HL-60/S4 treated with retinoic acid at 250 ng/mL for 4 days and 3 days (cell line): Measurements from ENCODE around the gene WIPF1.

Experiments used
- in situ Hi-C: fragments of 300-500 bp; cut with MboI; formaldehyde crosslinking; loops from 2 replicates; pipeline ENCODE4 v1.7.0; 2022; ENCODE audit warnings: low sequenced_read_pairs

The WIPF1 gene

DNA sequence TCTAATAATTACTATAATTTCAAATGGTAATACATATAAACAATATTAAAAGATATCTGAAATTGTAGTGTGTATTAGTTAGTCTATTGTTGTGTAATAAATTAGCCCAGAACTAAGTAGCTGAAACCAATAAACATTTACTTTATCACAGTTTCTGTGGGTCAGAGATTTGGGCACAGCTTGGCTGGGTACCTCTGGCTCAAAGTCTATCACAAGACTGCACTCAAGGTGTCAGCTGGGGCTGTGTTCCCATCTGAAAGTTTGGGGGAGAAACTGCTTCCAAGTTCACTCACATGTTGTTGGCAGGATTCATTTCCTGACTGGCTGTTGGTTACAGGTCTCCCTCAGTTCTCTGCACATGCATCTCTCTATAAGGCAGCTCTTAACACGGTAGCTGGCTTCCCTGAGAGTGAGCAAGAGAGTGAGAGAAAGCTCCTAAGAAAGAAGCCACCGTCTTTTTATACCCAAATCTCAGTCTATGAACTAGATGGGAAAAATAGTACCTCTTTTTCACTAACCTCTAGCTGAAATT lies 25.6 kb upstream of the WIPF1 start:
- in situ Hi-C loops: no loop called here

GRCh38 chr2:174621323-174621722 lies 23.7 kb upstream of the WIPF1 start:
- in situ Hi-C loops: no loop called here

GRCh38 chr2:174618179-174618578 lies 20.6 kb upstream of the WIPF1 start:
- in situ Hi-C loops: no loop called here

GRCh38 chr2:174617718-174618117 lies 20.1 kb upstream of the WIPF1 start:
- in situ Hi-C loops: no loop called here

DNA sequence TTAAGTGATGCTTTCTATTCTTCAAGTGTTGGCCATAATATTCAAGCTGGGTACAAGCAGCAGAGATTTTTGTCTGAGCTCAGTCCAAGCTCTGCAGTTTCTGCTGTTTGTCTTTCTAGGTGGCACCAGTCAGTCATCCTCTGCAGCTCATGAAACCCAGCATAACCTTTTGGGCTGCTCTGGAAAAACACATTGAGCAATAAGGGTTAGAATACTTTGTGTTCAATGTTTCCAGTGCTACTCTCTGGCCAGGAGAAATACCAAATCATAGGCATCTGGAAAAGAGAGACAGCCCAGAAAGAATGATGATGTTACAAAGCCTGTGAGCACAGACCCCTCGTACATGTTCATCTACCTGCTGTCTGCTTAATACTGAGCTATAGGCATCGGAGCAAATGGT lies 19.5 kb upstream of the WIPF1 start:
- in situ Hi-C loops: no loop called here

DNA sequence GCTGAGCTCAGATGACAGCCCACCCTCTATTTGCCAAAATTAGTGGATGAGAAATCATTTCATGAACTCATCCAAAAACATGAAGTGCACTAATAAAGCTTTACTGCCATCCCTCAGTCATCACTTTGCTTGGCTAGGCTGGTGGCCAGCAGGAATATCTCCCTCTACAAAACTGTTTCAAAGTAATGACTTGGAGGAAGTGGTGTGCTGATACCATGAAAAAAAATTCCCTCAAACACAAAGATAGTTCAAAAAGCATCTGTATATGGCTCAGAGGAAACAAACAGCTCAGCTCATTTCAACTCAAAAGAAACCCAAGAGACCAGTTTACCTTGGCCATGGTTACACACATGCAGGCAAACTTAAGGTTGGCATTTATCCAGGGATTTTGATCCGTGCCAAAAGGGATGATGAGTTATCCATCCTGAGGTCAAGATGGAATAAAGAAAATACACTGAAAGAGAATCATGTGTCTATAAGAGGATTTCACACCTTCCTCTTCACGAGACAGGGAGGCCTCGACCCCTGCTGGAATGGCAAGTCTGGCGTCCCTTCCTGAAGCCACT lies 18.4 kb upstream of the WIPF1 start:
- in situ Hi-C loops: no loop called here

DNA sequence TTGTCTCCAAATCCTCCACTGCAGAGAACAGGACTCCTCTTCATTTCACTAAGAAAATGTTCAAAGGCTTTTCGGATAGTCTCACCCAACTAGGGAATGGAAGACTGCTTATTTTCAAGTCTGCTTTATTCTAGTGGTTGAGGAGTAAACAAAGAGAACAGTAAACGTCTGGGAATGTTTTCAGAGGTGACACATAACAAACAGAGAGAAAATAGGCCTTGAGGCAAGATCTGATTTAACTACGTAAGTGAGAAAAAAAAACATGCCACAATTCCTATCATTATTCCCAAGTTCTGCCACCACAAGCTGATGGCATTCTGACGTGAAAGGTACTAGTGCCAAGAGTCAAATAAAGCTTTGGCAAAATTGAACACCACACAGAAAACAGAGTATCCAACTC lies 16.7 kb upstream of the WIPF1 start:
- in situ Hi-C loops: no loop called here

DNA sequence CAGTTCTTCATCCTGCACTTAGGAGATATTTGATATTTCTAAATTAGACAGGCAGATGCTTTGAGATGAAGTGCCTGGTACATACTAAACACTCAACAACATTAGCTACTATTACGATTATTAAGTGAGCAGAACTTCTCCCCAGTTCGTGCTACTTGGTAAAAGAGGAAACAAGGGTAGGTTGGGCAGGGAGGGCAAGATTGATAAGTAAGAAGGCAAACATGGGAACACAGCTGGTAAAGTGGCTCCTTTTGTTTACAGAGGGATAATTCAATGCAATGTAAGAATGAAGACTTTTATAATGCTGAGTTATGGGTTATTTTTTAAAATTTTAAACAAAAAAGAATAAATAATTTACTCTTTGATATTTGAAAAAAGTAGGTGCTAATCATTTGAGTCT lies 15.9 kb upstream of the WIPF1 start:
- in situ Hi-C loops: no loop called here

DNA sequence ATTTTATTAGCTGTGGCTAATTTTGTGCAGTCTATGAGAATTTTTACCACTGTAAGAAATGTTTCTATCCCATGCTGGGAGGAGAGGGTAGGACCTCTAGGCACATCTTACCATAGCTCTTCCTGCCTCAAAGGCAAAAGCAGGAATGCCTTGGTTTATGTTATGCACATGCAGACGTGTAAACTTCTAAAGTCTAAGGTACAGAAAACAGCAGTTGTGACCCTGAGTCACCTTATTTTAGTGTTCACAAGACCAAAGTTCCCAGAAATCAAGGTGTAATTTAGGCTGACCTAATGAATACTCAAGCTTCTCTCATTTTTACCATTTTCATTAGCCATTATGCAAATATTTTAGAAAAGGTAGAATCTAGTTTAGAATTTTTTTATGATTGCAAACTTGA lies 15.4 kb upstream of the WIPF1 start:
- in situ Hi-C loops: no loop called here

- in situ Hi-C loops: no loop called here
Observed at GRCh38 chr2:174611854-174612253, 14.2 kb upstream of the WIPF1 start.

- in situ Hi-C loops: no loop called here
Observed at GRCh38 chr2:174611006-174611405, 13.4 kb upstream of the WIPF1 start.

GRCh38 chr2:174610243-174610995 lies 12.8 kb upstream of the WIPF1 start:
- in situ Hi-C loops: no loop called here

DNA sequence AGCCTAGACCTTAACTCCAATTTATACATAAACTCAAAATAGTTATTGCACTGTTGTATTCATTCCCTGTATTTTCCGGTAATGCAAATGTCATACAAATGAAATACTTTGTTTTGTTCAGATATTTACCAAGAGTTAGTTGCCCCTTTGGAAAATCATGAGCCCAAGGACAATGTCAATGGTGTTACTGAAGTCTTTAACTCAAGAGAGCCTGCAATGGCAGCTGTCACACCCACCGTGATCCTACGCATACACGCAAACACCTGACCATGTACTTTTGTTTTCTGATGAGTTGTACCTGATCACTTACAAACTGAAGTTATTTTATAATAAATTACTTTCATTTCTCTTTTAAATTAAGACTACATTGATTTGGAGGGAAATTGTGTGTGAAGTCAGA lies 11.7 kb upstream of the WIPF1 start:
- in situ Hi-C loops: no loop called here

DNA sequence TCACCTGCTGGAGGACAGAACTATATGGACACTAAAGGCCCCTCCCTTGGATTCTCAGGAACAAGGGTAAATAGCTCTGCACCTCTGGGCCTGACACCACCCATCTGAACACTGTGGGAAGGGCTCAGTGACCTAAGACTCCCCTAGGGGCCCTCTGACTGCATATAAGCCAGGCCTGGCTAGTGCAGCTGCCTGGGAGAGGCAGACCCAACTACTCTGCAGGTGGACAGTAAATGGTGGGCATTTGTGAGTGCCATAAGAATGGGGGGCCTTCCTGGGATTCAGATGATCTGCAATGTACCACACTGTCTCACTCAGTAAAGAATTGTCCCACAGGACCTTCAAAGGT lies 11.2 kb upstream of the WIPF1 start:
- in situ Hi-C loops: no loop called here

- in situ Hi-C loops: no loop called here
Observed at GRCh38 chr2:174607989-174608865, 10.6 kb upstream of the WIPF1 start.

DNA sequence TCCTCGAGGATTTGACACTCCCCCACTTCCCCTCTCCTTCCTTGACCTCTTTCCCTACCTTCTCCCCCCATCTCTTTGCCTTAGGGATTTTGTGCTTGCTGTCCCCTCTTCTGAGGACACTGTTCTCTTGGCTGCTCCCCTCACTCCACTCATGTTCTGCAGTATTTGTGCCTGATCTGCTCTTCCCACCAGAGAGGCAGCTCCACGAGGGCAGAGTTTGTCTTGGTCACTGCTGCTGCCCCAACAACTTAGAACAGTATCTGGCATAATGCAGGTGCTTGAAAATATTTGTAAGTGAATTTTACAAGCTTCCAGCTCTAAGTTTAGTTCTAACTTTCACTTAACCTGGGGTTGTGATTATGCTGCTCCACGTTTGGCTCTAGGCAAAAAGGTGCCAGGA lies 10.0 kb upstream of the WIPF1 start:
- in situ Hi-C loops: no loop called here

DNA sequence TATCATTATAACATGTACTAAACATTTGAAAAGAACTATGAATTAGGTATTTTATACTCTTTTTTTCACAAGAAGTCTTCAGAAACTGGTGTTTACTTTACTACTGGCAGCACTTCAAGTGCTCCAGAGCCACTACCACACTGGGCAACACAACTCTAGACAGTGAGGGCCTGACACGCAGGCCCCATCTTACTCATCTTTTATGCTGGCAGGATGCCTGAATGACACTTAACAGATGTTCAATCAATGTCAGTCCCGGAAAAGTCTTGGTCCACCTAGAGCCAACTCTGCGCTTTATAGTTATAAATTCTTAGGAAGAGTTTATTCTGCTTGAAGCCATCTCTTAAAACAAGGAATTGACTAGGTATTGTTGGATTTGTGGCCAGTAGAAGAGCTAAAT lies 8.7 kb upstream of the WIPF1 start:
- in situ Hi-C loops: no loop called here

DNA sequence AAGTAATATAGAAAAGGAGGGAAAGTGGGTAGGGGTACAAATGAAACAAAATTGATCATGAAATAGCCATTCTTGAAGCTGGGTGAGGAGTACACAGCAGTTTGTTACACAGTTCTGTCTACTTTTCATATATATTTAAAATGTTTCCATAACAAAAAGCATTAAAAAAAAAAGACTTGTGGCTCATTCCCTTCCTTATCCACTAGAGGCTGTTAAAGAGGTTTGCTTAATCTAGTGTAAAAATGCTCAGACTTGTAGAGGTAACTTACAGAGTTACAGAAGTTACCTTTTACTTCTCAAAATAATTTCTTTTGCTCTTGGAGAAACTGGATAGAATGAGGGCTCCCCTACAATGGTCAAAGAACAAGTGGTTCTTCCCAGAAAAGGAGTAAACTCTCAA lies 8.1 kb upstream of the WIPF1 start:
- in situ Hi-C loops: no loop called here

DNA sequence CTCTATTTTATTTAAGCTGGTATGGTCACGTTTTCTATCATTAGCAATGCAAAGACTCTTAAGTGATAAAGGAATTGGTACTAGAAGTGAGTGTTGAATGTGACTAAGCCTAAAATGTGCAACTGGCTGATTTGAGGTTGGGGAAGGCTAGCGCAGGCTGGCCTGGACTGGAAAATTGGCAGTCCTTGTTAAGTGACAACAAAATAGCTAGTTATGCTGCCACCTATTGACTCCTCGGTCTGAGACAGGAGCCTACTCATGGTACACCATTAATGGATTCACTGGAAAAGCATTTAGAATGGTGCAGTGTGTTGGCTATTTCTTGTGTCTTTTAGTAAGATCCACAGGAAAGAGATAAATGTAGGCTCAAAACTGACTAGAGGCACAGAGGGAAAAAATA lies 5.7 kb upstream of the WIPF1 start:
- in situ Hi-C loops: no loop called here

- in situ Hi-C loops: no loop called here
Observed at GRCh38 chr2:174602745-174603144, 5.1 kb upstream of the WIPF1 start.

DNA sequence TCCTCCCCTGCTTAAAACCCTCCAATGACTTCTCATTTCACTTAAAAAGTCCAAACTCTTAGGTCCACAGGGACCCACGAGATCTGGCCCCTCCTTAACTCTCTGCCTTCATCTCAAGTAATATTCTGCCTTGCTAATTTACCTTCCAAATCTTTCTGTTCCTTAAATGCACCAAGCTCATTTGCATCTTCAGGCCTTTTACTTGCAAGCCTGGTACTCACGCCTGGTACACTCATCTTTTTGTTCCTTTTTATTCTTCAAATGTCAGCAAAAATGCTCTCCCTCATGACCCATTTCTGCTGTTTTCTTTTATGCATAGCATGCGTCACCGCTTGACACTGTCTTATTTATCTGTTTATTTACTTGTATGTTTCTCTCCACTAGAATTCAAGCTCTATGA lies 2.7 kb upstream of the WIPF1 start:
- in situ Hi-C loops: no loop called here
